SIG-M5 treated with dmso at 0.1 percent for 504 hours (cell line): ENCODE measurements around the gene HTR3E.
A peak's percentile ranks its signal among the peaks of the same experiment; 100 is the strongest.
"Not testable (repeated sequence)": the region's sequence is repeated elsewhere in the genome, so short reads cannot be mapped to it uniquely, and the experiment has no call there.

Experiments used
- DNase-seq: peaks from one replicate; lab custom pipeline; 2025; ENCODE audit not compliant: unreplicated experiment; lab: John Stamatoyannopoulos, UW

Gene HTR3E

GRCh38 chr3:184110316-184110725, 13.5 kb downstream of the HTR3E start:
- no peak for DNase-seq

- no peak for DNase-seq
Observed at GRCh38 chr3:184116017-184116416, 19.2 kb downstream of the HTR3E start.

GRCh38 chr3:184117636-184118035, 20.8 kb downstream of the HTR3E start:
- no peak for DNase-seq

GRCh38 chr3:184121031-184121430, 24.2 kb downstream of the HTR3E start:
- not testable (repeated sequence) for DNase-seq

- no peak for DNase-seq
Observed at GRCh38 chr3:184126006-184126405, 29.1 kb downstream of the HTR3E start.

- peak; percentile 42 for DNase-seq
Observed at GRCh38 chr3:184129012-184129411, 32.1 kb downstream of the HTR3E start.

GRCh38 chr3:184132945-184133344, 36.1 kb downstream of the HTR3E start:
- no peak for DNase-seq

- DNase-seq, result peak; percentile 81
Observed at GRCh38 chr3:184133840-184134745, 37.2 kb downstream of the HTR3E start.

- no peak for DNase-seq
Observed at GRCh38 chr3:184134746-184135148, 37.9 kb downstream of the HTR3E start.

- peak; percentile 97 for DNase-seq
Observed at GRCh38 chr3:184135149-184135910, 38.5 kb downstream of the HTR3E start, which contains the start of gene EIF2B5. TSS of gene EIF2B5 (plus strand) at chr3:184135358. CDS start at chr3:184135386, 28 bp downstream.

- DNase-seq, result no peak
Observed at GRCh38 chr3:184135911-184136260, 39.0 kb downstream of the HTR3E start.

GRCh38 chr3:184140436-184140835, 43.6 kb downstream of the HTR3E start:
- no peak for DNase-seq

- no peak for DNase-seq
Observed at GRCh38 chr3:184142199-184142598, 45.3 kb downstream of the HTR3E start.

GRCh38 chr3:184143327-184143726, 46.5 kb downstream of the HTR3E start:
- DNase-seq, result no peak

- no peak for DNase-seq
Observed at GRCh38 chr3:184144505-184144904, 47.6 kb downstream of the HTR3E start.

- DNase-seq, result peak; percentile 26
Observed at GRCh38 chr3:184145111-184145524, 48.3 kb downstream of the HTR3E start.

GRCh38 chr3:184145751-184146270, 48.9 kb downstream of the HTR3E start:
- DNase-seq, result no peak

GRCh38 chr3:184148076-184148475, 51.2 kb downstream of the HTR3E start:
- DNase-seq, result no peak

- no peak for DNase-seq
Observed at GRCh38 chr3:184149123-184149522, 52.3 kb downstream of the HTR3E start.

GRCh38 chr3:184149770-184150169, 52.9 kb downstream of the HTR3E start:
- peak; percentile 23 for DNase-seq

GRCh38 chr3:184154885-184155643, 58.2 kb downstream of the HTR3E start, which contains the start of gene DVL3:
TSS of gene DVL3 (plus strand) at chr3:184155377. CDS start at chr3:184155636, 259 bp downstream.
- DNase-seq, result peak; percentile 66
